ENCODE measurements around the gene EMC8.

EMC8 gene

DNA sequence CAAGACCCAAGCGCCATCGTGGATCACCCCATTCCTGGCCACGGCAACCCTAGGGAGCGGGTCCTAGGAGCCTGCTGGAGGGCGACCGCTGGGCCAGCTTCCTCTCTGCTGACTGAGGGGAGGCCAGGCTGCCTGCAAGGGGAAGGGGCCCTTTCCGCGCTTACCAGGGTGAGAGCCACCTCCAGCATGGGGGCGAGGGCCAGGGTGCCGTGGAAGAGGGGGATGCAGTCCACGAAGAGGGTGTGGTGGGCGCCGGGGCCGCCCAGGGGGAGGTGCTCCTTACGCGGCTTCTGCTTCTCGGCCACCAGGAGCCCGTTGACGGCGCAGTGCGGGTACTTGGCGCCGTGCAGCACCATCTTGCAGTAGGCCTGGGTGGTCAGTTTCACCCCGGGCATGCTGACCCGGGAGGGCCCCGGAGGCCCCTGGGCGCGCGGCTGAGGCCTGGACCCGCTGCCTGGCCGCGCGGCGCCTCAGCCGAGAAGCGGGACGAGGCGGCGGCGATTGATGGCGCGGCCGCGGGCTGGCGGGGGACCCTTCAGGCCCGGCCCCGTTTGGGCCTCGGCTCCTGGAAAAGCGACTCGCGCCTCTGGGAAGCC is 345 bp downstream of the EMC8 start:
- Mint-ChIP-seq H3K36me3 (ENCODE audit: low read depth) (peaks cover 79% of the 10 kb centered on the region), H3K4me1 (ENCODE audit: low read depth) (peaks cover 36% of the 10 kb centered on the region), H3K4me3 (peak overlapping the region; percentile 93), H3K27ac (peak overlapping the region; percentile 87), H3K9me3 (no peaks in the 10 kb centered on the region), H3K27me3 (no peaks in the 10 kb centered on the region)
- intact Hi-C loops (cut with micrococcal nuclease) = no loop called here

DNA sequence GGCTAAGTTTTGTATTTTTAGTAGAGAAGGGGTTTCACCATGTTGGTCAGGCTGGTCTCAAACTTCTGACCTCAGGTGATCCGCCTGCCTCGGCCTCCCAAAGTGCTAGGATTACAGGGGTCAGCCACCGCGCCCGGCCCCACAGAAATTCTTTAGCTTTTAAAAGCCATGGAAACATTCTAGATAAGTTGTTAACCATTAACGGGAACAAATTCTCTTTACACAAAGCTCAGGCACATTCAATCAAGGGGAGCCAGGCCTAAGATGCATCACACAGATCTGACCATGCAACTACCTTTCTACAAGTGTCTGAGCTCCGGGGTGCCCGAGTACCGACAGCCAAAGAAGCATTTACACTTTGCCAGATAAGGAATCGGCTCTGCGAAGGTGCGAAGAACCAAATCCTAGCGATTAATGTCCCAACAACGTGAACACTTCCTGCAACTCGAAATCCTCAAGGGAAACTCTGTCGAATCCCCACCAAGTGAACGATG is 1.0 kb downstream of the EMC8 start:
- peak overlapping the region; percentile 93 for H3K4me3 Mint-ChIP-seq
- no peaks in the 10 kb centered on the region for H3K27me3 Mint-ChIP-seq
- H3K4me1 Mint-ChIP-seq (ENCODE audit: low read depth) = peaks cover 30% of the 10 kb centered on the region
- no peaks in the 10 kb centered on the region for H3K9me3 Mint-ChIP-seq
- H3K36me3 Mint-ChIP-seq (ENCODE audit: low read depth) = peaks cover 77% of the 10 kb centered on the region
- H3K27ac Mint-ChIP-seq = peak overlapping the region; percentile 87
- intact Hi-C loops (cut with micrococcal nuclease) = no loop called here

DNA sequence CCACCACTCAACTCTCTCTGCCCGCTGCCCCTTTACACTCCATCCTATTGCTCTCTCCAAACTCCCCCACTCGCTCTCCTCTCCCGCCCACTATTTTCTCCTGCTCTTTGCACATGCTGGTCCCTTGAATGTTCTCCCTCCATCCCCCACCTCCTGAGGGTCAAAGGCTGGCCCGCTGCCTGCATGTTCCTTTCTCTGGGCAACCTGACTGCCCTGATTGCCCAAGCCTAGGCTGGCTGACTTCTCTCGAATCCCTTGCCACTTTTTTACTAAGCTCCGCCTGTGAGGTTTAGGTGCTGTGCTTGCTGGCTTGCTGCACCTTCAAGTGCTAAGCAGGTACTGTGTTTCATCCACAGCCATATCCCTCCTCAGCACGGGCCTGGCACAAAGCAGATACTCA is 2.7 kb downstream of the EMC8 start:
- Mint-ChIP-seq H3K9me3 (no peaks in the 10 kb centered on the region), H3K4me3 (no peak overlapping the region), H3K27ac (no peak overlapping the region), H3K36me3 (ENCODE audit: low read depth) (peaks cover 77% of the 10 kb centered on the region), H3K27me3 (no peaks in the 10 kb centered on the region), H3K4me1 (ENCODE audit: low read depth) (peaks cover 21% of the 10 kb centered on the region)
- intact Hi-C loops (cut with micrococcal nuclease) = no loop called here

DNA sequence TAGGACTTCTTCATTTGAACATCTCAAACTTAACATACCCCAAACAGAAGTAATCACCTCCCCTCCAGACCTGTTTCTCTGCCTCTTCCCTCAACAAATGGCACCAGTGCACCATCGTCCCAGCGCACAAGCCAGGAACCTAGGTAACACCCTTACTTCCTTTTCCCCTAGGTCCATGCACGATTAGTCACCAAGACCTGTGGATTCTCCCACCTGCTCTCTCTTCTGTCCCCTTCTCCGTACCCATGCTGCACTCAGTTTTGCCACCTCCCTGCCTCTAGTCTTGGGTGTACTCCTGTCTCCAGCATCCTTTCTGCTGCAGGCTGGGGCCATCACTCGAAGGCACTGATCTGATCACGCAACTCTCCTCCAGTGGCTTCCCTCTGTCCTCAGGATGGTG is 3.2 kb downstream of the EMC8 start:
- intact Hi-C loops (cut with micrococcal nuclease) = no loop called here
- Mint-ChIP-seq H3K4me3 (no peak overlapping the region), H3K36me3 (ENCODE audit: low read depth) (peaks cover 77% of the 10 kb centered on the region), H3K27ac (no peak overlapping the region), H3K4me1 (ENCODE audit: low read depth) (peaks cover 16% of the 10 kb centered on the region), H3K27me3 (no peaks in the 10 kb centered on the region), H3K9me3 (no peaks in the 10 kb centered on the region)

DNA sequence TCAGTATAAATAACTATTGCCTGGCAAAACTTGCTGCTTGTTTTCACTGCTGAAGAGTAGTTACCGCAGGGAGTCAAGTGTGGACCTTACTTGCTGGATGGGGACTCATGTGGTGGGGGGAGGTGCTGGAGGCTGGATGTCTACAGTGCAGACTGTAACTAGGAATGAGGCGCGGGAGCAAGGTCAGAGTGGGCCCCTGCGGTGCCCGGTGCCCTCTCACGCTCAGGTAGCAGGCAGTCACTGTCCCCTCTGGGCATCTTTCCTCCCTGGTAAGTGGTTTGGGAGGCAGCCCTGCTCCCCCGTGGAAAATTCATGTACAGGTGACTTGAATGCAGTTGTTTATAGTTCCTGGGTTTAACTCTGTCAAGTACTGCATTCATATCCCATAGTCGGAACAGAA is 4.6 kb downstream of the EMC8 start:
- Mint-ChIP-seq H3K36me3 (ENCODE audit: low read depth) (peaks cover 71% of the 10 kb centered on the region), H3K4me1 (ENCODE audit: low read depth) (peaks cover 20% of the 10 kb centered on the region), H3K27me3 (no peaks in the 10 kb centered on the region), H3K27ac (no peak overlapping the region), H3K9me3 (no peaks in the 10 kb centered on the region), H3K4me3 (no peak overlapping the region)
- intact Hi-C loops (cut with micrococcal nuclease) = no loop called here

DNA sequence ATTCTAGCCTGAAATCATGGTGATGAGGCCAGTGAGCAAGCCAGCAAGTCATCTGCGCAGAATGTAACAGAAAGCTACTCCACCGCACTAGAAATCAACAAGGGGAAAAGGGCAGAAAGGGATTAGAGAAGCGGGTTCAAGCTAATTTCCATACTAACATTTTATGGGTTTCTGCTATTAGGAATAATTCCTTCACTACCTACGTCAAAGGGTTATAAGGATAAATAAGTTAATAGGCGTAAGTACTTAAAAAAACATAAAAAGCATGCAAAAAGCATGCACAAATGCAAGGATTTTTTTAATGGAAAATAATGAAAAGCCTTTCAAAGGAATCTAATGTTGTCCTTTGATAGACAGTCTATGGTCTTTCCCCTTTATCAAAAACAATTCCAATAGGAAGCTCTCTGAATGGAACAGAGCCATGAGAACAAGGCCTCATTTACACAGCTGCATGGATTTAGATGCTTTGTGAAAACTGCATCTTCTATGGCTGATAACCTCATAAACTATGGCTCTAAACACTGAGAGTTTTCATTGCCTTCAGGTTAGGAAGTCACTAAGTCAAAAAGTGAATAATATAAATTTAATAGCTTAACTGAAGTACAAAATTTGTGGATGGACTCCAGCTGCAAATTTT is 5.6 kb downstream of the EMC8 start:
- no peak overlapping the region for H3K4me3 Mint-ChIP-seq
- peaks cover 28% of the 10 kb centered on the region for H3K4me1 Mint-ChIP-seq (ENCODE audit: low read depth)
- intact Hi-C loops (cut with micrococcal nuclease) = no loop called here

DNA sequence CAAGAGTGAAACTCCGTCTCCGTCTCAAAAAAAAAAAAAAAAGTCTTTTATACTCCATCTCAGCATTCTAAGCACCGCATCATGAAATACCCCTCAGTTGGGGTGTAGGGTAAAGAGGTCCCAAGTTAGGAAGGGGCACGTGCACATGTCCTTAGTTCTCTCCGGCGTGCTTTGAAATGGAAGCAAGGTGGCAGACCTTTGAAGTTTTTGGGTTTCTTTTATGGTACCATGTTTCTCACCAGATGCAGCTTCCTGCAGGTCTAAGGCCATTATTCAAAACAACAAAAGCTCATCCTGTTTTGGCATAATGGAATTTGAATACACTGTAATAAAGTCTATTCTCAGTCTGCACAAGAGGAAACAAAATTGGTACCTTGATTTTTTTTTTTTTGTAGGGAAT is 9.6 kb downstream of the EMC8 start:
- no peak overlapping the region for H3K27ac Mint-ChIP-seq
- peaks cover 21% of the 10 kb centered on the region for H3K4me1 Mint-ChIP-seq (ENCODE audit: low read depth)
- no peak overlapping the region for H3K4me3 Mint-ChIP-seq
- H3K36me3 Mint-ChIP-seq (ENCODE audit: low read depth) = peaks cover 74% of the 10 kb centered on the region
- no peaks in the 10 kb centered on the region for H3K27me3 Mint-ChIP-seq
- intact Hi-C loops (cut with micrococcal nuclease) = no loop called here
- no peaks in the 10 kb centered on the region for H3K9me3 Mint-ChIP-seq

More for the DNA sequence above, 5.6 kb downstream of the EMC8 start:
- Mint-ChIP-seq H3K36me3 (ENCODE audit: low read depth) (peaks cover 63% of the 10 kb centered on the region), H3K27ac (no peak overlapping the region), H3K9me3 (no peaks in the 10 kb centered on the region), H3K27me3 (no peaks in the 10 kb centered on the region)

DNA sequence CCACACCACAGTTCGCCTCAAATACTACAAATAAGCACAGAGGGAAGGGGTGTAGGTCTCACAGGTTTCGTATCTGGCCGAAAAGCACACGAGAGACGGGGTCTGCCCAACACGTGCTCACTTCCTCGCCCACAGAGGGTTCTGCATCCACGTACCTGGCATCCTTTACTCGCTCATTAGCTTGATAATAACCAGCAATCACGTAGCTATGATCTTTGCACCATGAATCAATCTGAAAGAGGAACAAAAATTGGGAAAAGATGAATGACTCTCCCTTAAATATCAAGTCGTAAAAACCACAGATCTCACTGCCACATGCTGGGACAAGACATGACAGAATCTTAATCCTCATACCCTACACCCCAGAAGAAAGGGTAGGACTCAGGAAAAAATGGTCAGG is 10.5 kb downstream of the EMC8 start:
- Mint-ChIP-seq H3K4me3 (no peak overlapping the region), H3K9me3 (no peaks in the 10 kb centered on the region), H3K27ac (no peak overlapping the region), H3K4me1 (ENCODE audit: low read depth) (peaks cover 21% of the 10 kb centered on the region), H3K27me3 (no peaks in the 10 kb centered on the region), H3K36me3 (ENCODE audit: low read depth) (peaks cover 69% of the 10 kb centered on the region)
- intact Hi-C loops (cut with micrococcal nuclease) = no loop called here

DNA sequence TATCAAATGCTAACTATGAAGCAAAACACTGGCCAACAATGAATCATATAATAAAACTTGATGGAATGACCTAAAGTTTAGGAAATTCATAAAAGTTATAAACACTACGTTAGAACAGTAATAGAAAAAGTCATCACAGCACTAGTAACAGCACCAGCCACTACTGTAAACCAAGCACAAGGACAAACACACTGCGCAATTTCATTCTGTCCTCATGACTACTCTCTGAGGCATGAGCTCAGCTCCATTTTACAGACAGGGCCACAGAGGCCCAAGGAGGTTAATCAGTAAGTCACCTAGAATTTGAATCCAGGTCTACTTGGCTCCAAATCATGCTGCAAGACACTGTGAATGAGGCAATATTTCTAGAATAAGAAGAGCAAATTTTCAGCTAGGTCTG is 13.4 kb downstream of the EMC8 start:
- no peaks in the 10 kb centered on the region for H3K27me3 Mint-ChIP-seq
- peaks cover 71% of the 10 kb centered on the region for H3K36me3 Mint-ChIP-seq (ENCODE audit: low read depth)
- H3K4me1 Mint-ChIP-seq (ENCODE audit: low read depth) = peaks cover 21% of the 10 kb centered on the region
- no peaks in the 10 kb centered on the region for H3K9me3 Mint-ChIP-seq
- no peak overlapping the region for H3K4me3 Mint-ChIP-seq
- intact Hi-C loops (cut with micrococcal nuclease) = no loop called here
- H3K27ac Mint-ChIP-seq = no peak overlapping the region

DNA sequence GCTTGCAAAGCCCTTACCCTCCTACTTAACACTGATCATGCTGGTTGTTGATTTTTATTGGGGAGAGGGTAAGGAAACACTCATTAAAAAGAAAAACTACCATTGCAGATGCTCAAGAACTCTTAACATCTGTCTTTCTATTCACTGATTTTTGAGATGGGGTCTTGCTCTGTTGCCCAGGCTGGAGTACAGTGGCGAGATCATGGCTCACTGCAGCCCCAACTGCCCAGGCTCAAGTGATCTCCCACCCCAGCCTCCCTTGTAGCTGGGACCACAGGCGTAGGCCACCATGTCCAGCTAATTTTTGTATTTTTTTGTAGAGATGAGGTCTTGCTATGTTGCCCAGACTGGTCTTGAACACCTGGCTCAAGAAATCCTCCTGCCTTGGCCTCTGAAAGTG is 14.5 kb downstream of the EMC8 start:
- Mint-ChIP-seq H3K36me3 (ENCODE audit: low read depth) (peaks cover 82% of the 10 kb centered on the region), H3K9me3 (no peaks in the 10 kb centered on the region), H3K4me3 (no peak overlapping the region), H3K27me3 (no peaks in the 10 kb centered on the region), H3K4me1 (ENCODE audit: low read depth) (peaks cover 12% of the 10 kb centered on the region), H3K27ac (no peak overlapping the region)
- intact Hi-C loops (cut with micrococcal nuclease) = no loop called here

DNA sequence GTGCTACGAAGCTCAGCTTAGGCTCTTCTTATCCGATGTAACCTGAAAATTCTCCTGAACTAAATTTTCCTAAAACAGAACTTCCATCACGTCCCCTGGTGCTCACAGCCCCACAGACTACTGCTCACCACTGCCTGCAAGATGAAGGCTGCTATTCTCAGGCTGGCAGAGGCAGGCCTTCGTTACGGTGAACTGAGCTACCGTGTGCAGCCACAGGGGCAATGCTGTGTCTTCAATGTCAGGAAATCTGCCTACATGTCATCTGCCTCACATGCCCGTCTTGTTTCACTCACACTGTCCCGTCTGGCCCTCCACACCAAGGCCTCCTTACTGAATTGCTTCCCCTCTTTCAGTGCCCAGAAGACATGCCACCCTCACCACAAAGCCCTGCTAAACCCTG is 15.9 kb downstream of the EMC8 start:
- no peaks in the 10 kb centered on the region for H3K9me3 Mint-ChIP-seq
- H3K27ac Mint-ChIP-seq = no peak overlapping the region
- H3K36me3 Mint-ChIP-seq (ENCODE audit: low read depth) = peaks cover 91% of the 10 kb centered on the region
- intact Hi-C loops (cut with micrococcal nuclease) = no loop called here
- H3K4me3 Mint-ChIP-seq = no peak overlapping the region
- H3K27me3 Mint-ChIP-seq = no peaks in the 10 kb centered on the region
- no peaks in the 10 kb centered on the region for H3K4me1 Mint-ChIP-seq (ENCODE audit: low read depth)

DNA sequence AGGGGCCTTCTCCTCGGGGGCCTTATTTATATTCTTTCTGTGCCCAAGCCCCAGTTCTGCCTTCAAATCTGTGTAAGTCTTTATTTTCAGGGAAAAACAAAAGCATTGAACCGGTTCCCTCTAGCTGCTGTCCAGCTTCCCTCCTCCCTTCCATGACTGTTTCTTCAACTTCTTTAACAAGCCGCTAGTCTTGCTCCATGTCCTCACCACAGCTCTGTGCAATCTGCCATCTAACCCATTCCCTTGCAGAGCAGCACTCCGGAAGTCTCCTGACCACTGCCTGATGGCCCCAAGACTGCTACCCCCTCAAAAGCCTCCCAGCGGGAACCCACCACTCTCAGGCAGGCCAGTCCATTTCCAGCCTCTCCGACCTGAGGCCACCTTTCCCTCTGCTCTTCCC is 16.9 kb downstream of the EMC8 start:
- Mint-ChIP-seq H3K36me3 (ENCODE audit: low read depth) (peaks cover 91% of the 10 kb centered on the region), H3K27ac (no peak overlapping the region), H3K4me3 (no peak overlapping the region), H3K9me3 (no peaks in the 10 kb centered on the region), H3K27me3 (no peaks in the 10 kb centered on the region), H3K4me1 (ENCODE audit: low read depth) (no peaks in the 10 kb centered on the region)
- intact Hi-C loops (cut with micrococcal nuclease) = no loop called here

DNA sequence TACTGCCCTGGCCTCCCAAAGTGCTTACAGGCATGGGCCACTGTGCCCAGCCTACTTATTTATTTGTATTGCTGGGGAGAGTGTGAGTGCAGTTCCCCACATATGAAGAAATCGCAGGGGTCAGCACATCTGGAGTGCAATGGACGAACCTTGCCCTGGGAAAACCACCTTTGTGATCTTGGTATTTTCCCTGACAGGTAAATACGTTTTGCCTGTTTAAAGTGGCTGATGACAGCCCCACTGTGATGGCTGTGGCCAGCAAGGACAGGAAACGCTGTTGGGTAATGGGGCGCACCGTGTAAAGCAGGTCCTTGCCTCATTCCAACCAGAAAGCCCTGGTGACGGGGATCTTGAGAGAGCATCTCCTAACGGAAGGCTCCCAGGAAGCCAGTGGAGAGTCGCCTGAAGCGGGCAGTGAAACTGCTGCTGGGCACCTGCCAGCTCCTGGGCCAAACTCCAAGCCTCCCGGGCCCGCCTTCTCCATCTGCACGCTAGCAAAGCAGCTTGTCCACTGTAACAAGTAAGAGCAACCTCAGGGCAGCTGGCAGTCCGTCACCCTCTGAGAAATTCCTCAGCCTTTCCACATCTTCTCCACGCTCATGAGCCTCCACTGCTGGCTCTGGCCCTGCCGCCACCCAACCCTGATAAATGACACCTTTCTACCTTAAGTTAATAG is 17.5 kb downstream of the EMC8 start:
- no peak overlapping the region for H3K4me3 Mint-ChIP-seq
- H3K27me3 Mint-ChIP-seq = no peaks in the 10 kb centered on the region
- H3K4me1 Mint-ChIP-seq (ENCODE audit: low read depth) = no peaks in the 10 kb centered on the region
- H3K9me3 Mint-ChIP-seq = no peaks in the 10 kb centered on the region
- intact Hi-C loops (cut with micrococcal nuclease) = no loop called here
- no peak overlapping the region for H3K27ac Mint-ChIP-seq
- H3K36me3 Mint-ChIP-seq (ENCODE audit: low read depth) = peaks cover 89% of the 10 kb centered on the region

DNA sequence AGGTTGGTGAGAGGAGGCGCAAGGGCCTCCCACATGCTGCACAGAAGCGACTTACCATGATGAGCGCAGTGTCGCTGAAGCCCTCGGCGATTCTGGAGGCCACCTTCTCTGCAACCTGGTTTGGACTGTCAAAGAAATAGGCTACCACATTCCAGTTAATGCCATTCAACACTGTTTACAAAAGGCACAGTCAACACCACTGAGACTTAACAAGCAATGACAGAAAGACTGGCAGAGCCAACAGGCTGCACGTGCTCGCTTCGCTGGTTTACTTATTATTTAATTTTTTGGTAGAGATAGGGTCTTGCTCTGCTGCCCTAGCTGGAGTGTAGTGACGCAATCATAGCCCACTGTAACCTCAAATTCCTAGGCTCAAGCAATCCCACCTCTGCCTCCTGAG is 18.2 kb downstream of the EMC8 start:
- no peaks in the 10 kb centered on the region for H3K4me1 Mint-ChIP-seq (ENCODE audit: low read depth)
- H3K9me3 Mint-ChIP-seq = no peaks in the 10 kb centered on the region
- peaks cover 89% of the 10 kb centered on the region for H3K36me3 Mint-ChIP-seq (ENCODE audit: low read depth)
- intact Hi-C loops (cut with micrococcal nuclease) = no loop called here
- H3K27ac Mint-ChIP-seq = no peak overlapping the region
- H3K27me3 Mint-ChIP-seq = no peaks in the 10 kb centered on the region
- no peak overlapping the region for H3K4me3 Mint-ChIP-seq
